ENCODE results near the gene KRTAP9-3.
"Not testable (repeated sequence)": the region's sequence is repeated elsewhere in the genome, so short reads cannot be mapped to it uniquely, and the experiment has no call there.

KRTAP9-3 gene

GRCh38 chr17:41223821-41224220 lies 8.4 kb upstream of the KRTAP9-3 start:
- H3K36me3 ChIP-seq (ENCODE audit: control insufficient read depth in 1 of 2, insufficient read depth in 2 of 2, low read length in 2 of 2): no peaks in the 10 kb centered on the region
- H3K27ac ChIP-seq (ENCODE audit: low read length): no peak overlapping the region
- no peaks in the 10 kb centered on the region for H3K4me1 ChIP-seq (ENCODE audit: control insufficient read depth in 1 of 2, insufficient read depth in 2 of 2, low read length in 2 of 2)
- no peak overlapping the region for H3K4me3 ChIP-seq (ENCODE audit: low read depth in 1 of 2, low read length in 2 of 2)
- H3K27me3 ChIP-seq (ENCODE audit: low read depth, low read length): no peaks in the 10 kb centered on the region
- no peaks in the 10 kb centered on the region for H3K9me3 ChIP-seq (ENCODE audit: control insufficient read depth in 1 of 2, low read length in 2 of 2)

- Histone ChIP-seq H3K27ac (ENCODE audit: low read length) (no peak overlapping the region), H3K4me1 (ENCODE audit: control insufficient read depth in 1 of 2, insufficient read depth in 2 of 2, low read length in 2 of 2) (no peaks in the 10 kb centered on the region), H3K27me3 (ENCODE audit: low read depth, low read length) (no peaks in the 10 kb centered on the region), H3K4me3 (ENCODE audit: low read depth in 1 of 2, low read length in 2 of 2) (no peak overlapping the region), H3K9me3 (ENCODE audit: control insufficient read depth in 1 of 2, low read length in 2 of 2) (no peaks in the 10 kb centered on the region), H3K36me3 (ENCODE audit: control insufficient read depth in 1 of 2, insufficient read depth in 2 of 2, low read length in 2 of 2) (no peaks in the 10 kb centered on the region)
Observed at GRCh38 chr17:41226051-41226450, 6.2 kb upstream of the KRTAP9-3 start.

- H3K27ac ChIP-seq (ENCODE audit: low read length); H3K4me1 ChIP-seq (ENCODE audit: control insufficient read depth in 1 of 2, insufficient read depth in 2 of 2, low read length in 2 of 2); H3K4me3 ChIP-seq (ENCODE audit: low read depth in 1 of 2, low read length in 2 of 2); H3K9me3 ChIP-seq (ENCODE audit: control insufficient read depth in 1 of 2, low read length in 2 of 2); H3K27me3 ChIP-seq (ENCODE audit: low read depth, low read length); H3K36me3 ChIP-seq (ENCODE audit: control insufficient read depth in 1 of 2, insufficient read depth in 2 of 2, low read length in 2 of 2): not testable (repeated sequence)
Observed at GRCh38 chr17:41226598-41227095, 5.6 kb upstream of the KRTAP9-3 start, which contains the start of gene KRTAP9-2. KRTAP9-2 (plus strand) TSS chr17:41226648; CDS start chr17:41226655, 7 bp downstream.

GRCh38 chr17:41230094-41230493 lies 2.2 kb upstream of the KRTAP9-3 start:
- Histone ChIP-seq H3K27ac (ENCODE audit: low read length) (no peak overlapping the region), H3K9me3 (ENCODE audit: control insufficient read depth in 1 of 2, low read length in 2 of 2) (no peaks in the 10 kb centered on the region), H3K4me1 (ENCODE audit: control insufficient read depth in 1 of 2, insufficient read depth in 2 of 2, low read length in 2 of 2) (no peaks in the 10 kb centered on the region), H3K4me3 (ENCODE audit: low read depth in 1 of 2, low read length in 2 of 2) (no peak overlapping the region), H3K36me3 (ENCODE audit: control insufficient read depth in 1 of 2, insufficient read depth in 2 of 2, low read length in 2 of 2) (no peaks in the 10 kb centered on the region), H3K27me3 (ENCODE audit: low read depth, low read length) (no peaks in the 10 kb centered on the region)

- Histone ChIP-seq H3K27me3 (ENCODE audit: low read depth, low read length) (no peaks in the 10 kb centered on the region), H3K36me3 (ENCODE audit: control insufficient read depth in 1 of 2, insufficient read depth in 2 of 2, low read length in 2 of 2) (no peaks in the 10 kb centered on the region), H3K4me1 (ENCODE audit: control insufficient read depth in 1 of 2, insufficient read depth in 2 of 2, low read length in 2 of 2) (no peaks in the 10 kb centered on the region), H3K4me3 (ENCODE audit: low read depth in 1 of 2, low read length in 2 of 2) (no peak overlapping the region), H3K9me3 (ENCODE audit: control insufficient read depth in 1 of 2, low read length in 2 of 2) (no peaks in the 10 kb centered on the region), H3K27ac (ENCODE audit: low read length) (no peak overlapping the region)
Observed at GRCh38 chr17:41231731-41232130, 518 bp upstream of the KRTAP9-3 start.

GRCh38 chr17:41237116-41237515 lies 4.9 kb downstream of the KRTAP9-3 start:
- not testable (repeated sequence) for H3K36me3 ChIP-seq (ENCODE audit: control insufficient read depth in 1 of 2, insufficient read depth in 2 of 2, low read length in 2 of 2); H3K27me3 ChIP-seq (ENCODE audit: low read depth, low read length); H3K27ac ChIP-seq (ENCODE audit: low read length); H3K4me1 ChIP-seq (ENCODE audit: control insufficient read depth in 1 of 2, insufficient read depth in 2 of 2, low read length in 2 of 2); H3K9me3 ChIP-seq (ENCODE audit: control insufficient read depth in 1 of 2, low read length in 2 of 2); H3K4me3 ChIP-seq (ENCODE audit: low read depth in 1 of 2, low read length in 2 of 2)

- H3K4me1 ChIP-seq (ENCODE audit: control insufficient read depth in 1 of 2, insufficient read depth in 2 of 2, low read length in 2 of 2); H3K27me3 ChIP-seq (ENCODE audit: low read depth, low read length); H3K27ac ChIP-seq (ENCODE audit: low read length); H3K4me3 ChIP-seq (ENCODE audit: low read depth in 1 of 2, low read length in 2 of 2); H3K9me3 ChIP-seq (ENCODE audit: control insufficient read depth in 1 of 2, low read length in 2 of 2); H3K36me3 ChIP-seq (ENCODE audit: control insufficient read depth in 1 of 2, insufficient read depth in 2 of 2, low read length in 2 of 2): not testable (repeated sequence)
Observed at GRCh38 chr17:41237949-41238437, 5.7 kb downstream of the KRTAP9-3 start, which contains the start of gene KRTAP9-8. KRTAP9-8 (plus strand) TSS chr17:41237999; CDS start chr17:41238052, 53 bp downstream.

GRCh38 chr17:41246995-41247787 lies 14.9 kb downstream of the KRTAP9-3 start:
- H3K27me3 ChIP-seq (ENCODE audit: low read depth, low read length); H3K4me1 ChIP-seq (ENCODE audit: control insufficient read depth in 1 of 2, insufficient read depth in 2 of 2, low read length in 2 of 2); H3K27ac ChIP-seq (ENCODE audit: low read length); H3K4me3 ChIP-seq (ENCODE audit: low read depth in 1 of 2, low read length in 2 of 2); H3K36me3 ChIP-seq (ENCODE audit: control insufficient read depth in 1 of 2, insufficient read depth in 2 of 2, low read length in 2 of 2); H3K9me3 ChIP-seq (ENCODE audit: control insufficient read depth in 1 of 2, low read length in 2 of 2): not testable (repeated sequence)

GRCh38 chr17:41249637-41250240 lies 17.5 kb downstream of the KRTAP9-3 start, which contains the start of gene KRTAP9-4:
KRTAP9-4 (plus strand) TSS chr17:41249687; CDS start chr17:41249721, 34 bp downstream.
- H3K27ac ChIP-seq (ENCODE audit: low read length); H3K36me3 ChIP-seq (ENCODE audit: control insufficient read depth in 1 of 2, insufficient read depth in 2 of 2, low read length in 2 of 2); H3K27me3 ChIP-seq (ENCODE audit: low read depth, low read length); H3K4me3 ChIP-seq (ENCODE audit: low read depth in 1 of 2, low read length in 2 of 2); H3K9me3 ChIP-seq (ENCODE audit: control insufficient read depth in 1 of 2, low read length in 2 of 2); H3K4me1 ChIP-seq (ENCODE audit: control insufficient read depth in 1 of 2, insufficient read depth in 2 of 2, low read length in 2 of 2): not testable (repeated sequence)

GRCh38 chr17:41251261-41251660 lies 19.0 kb downstream of the KRTAP9-3 start:
- Histone ChIP-seq H3K27me3 (ENCODE audit: low read depth, low read length) (no peaks in the 10 kb centered on the region), H3K36me3 (ENCODE audit: control insufficient read depth in 1 of 2, insufficient read depth in 2 of 2, low read length in 2 of 2) (no peaks in the 10 kb centered on the region), H3K4me3 (ENCODE audit: low read depth in 1 of 2, low read length in 2 of 2) (no peak overlapping the region), H3K27ac (ENCODE audit: low read length) (no peak overlapping the region), H3K4me1 (ENCODE audit: control insufficient read depth in 1 of 2, insufficient read depth in 2 of 2, low read length in 2 of 2) (no peaks in the 10 kb centered on the region), H3K9me3 (ENCODE audit: control insufficient read depth in 1 of 2, low read length in 2 of 2) (no peaks in the 10 kb centered on the region)

- Histone ChIP-seq H3K27me3 (ENCODE audit: low read depth, low read length) (peaks cover 3% of the 10 kb centered on the region), H3K27ac (ENCODE audit: low read length) (no peak overlapping the region), H3K9me3 (ENCODE audit: control insufficient read depth in 1 of 2, low read length in 2 of 2) (no peaks in the 10 kb centered on the region), H3K36me3 (ENCODE audit: control insufficient read depth in 1 of 2, insufficient read depth in 2 of 2, low read length in 2 of 2) (no peaks in the 10 kb centered on the region), H3K4me3 (ENCODE audit: low read depth in 1 of 2, low read length in 2 of 2) (no peak overlapping the region), H3K4me1 (ENCODE audit: control insufficient read depth in 1 of 2, insufficient read depth in 2 of 2, low read length in 2 of 2) (no peaks in the 10 kb centered on the region)
Observed at GRCh38 chr17:41254861-41255260, 22.6 kb downstream of the KRTAP9-3 start.

Data from muscle layer of duodenum (tissue), 2 donors.